Measurements from ENCODE around the gene ELFN2. TPM values are rescaled to one million over a fixed set of nuclear protein-coding genes. Genes with fewer than 3 reads are reported as not detected.

The ELFN2 gene
- total RNA-seq, 1 experiment from 2014 or later: 10.0 TPM

DNA sequence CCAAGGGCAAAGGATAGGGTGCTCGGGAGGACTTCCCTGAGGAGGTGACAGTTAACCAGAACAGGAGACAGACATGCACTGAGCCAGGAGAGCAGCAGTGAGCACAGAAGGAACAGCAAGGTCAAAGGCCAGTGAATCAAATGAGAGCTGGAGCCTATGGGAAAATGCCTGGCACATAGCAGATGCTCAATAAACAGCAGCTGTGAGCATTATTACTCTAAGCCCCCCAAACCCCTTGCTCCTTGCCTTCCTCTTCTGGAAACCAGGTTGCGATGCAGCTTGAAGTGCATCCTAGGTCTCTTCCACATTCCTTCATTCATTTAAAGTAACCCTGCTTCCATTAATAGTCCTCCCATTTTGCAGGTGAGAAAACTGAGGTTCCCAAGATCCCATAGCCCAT, 13.0 kb downstream of the ELFN2 start:
- Histone ChIP-seq H4K20me1 (ENCODE audit: low read length) (no peaks in the 10 kb centered on the region), H3K4me2 (ENCODE audit: low read length) (no peak overlapping the region), H3K9ac (ENCODE audit: low read length) (no peak overlapping the region), H3K27me3 (ENCODE audit: low read length) (no peaks in the 10 kb centered on the region), H2AFZ (ENCODE audit: low read length) (no peak overlapping the region), H3K27ac (ENCODE audit: low read length) (no peak overlapping the region), H3K4me1 (ENCODE audit: insufficient read depth, low read length) (peaks cover 25% of the 10 kb centered on the region), H3K4me3 (ENCODE audit: low read length) (no peak overlapping the region), H3K9me3 (ENCODE audit: low read length) (no peaks in the 10 kb centered on the region), H3K36me3 (ENCODE audit: low read depth, low read length) (no peaks in the 10 kb centered on the region), H3F3A (ENCODE audit: low read length, unreplicated experiment) (peaks cover 3% of the 10 kb centered on the region), H3K9me2 (replicated peaks; ENCODE audit: low read length) (no peaks in the 10 kb centered on the region), H3K79me2 (ENCODE audit: low read length) (peaks cover 86% of the 10 kb centered on the region)
- TF ChIP-seq EZH2 (IDR thresholded peaks at IDR 0.05; ENCODE audit: low read length, unreplicated experiment) (no peak), EZH2phosphoT487 (IDR thresholded peaks at IDR 0.05; ENCODE audit: borderline replicate concordance, low read length) (no peak)
- TF ChIP-seq, protein P1, sequence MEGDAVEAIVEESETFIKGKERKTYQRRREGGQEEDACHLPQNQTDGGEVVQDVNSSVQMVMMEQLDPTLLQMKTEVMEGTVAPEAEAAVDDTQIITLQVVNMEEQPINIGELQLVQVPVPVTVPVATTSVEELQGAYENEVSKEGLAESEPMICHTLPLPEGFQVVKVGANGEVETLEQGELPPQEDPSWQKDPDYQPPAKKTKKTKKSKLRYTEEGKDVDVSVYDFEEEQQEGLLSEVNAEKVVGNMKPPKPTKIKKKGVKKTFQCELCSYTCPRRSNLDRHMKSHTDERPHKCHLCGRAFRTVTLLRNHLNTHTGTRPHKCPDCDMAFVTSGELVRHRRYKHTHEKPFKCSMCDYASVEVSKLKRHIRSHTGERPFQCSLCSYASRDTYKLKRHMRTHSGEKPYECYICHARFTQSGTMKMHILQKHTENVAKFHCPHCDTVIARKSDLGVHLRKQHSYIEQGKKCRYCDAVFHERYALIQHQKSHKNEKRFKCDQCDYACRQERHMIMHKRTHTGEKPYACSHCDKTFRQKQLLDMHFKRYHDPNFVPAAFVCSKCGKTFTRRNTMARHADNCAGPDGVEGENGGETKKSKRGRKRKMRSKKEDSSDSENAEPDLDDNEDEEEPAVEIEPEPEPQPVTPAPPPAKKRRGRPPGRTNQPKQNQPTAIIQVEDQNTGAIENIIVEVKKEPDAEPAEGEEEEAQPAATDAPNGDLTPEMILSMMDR (conservative IDR thresholded peaks at IDR 0.05; ENCODE audit: low read depth, low read length): no peak
- intact Hi-C loops (cut with micrococcal nuclease): no loop called here
- ATAC-seq: no peak
- ChIA-PET CTCF (no interaction called here), POLR2A (ENCODE audit: unreplicated experiment) (no interaction called here)
- no TSS peak for BruUV-seq (replicated peaks)
- no peak for DNase-seq

DNA sequence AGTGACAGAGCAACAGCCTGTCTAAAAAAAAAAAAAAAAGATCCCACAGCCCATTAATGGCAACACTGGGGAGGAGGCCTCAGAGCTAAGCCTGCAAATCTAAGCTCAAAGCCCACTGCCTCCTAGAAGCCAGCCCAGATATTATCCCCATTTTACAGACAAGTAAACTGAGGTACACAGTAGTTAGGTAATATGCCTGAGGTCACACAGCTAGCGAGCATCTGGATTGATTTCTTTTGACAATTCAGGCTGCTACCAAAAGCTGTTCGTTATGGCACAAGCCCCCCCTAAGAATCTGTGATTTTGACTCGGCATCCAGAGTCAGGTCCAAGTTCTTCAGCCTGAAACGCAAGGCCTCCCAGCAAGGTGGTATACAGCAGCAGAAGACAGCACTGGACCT, 13.7 kb downstream of the ELFN2 start:
- no peak for DNase-seq
- H3K79me2 ChIP-seq (ENCODE audit: low read length): peaks cover 82% of the 10 kb centered on the region
- intact Hi-C loops (cut with micrococcal nuclease): no loop called here
- H3K4me3 ChIP-seq (ENCODE audit: low read length): no peak overlapping the region
- no peaks in the 10 kb centered on the region for H3K9me3 ChIP-seq (ENCODE audit: low read length)
- no peak for ATAC-seq
- peak overlapping the region; percentile 69 for H3K4me2 ChIP-seq (ENCODE audit: low read length)
- peaks cover 19% of the 10 kb centered on the region for H3K4me1 ChIP-seq (ENCODE audit: insufficient read depth, low read length)
- H3K9me2 ChIP-seq (replicated peaks; ENCODE audit: low read length): no peaks in the 10 kb centered on the region
- ChIA-PET CTCF (no interaction called here), POLR2A (ENCODE audit: unreplicated experiment) (no interaction called here)
- no peak overlapping the region for H2AFZ ChIP-seq (ENCODE audit: low read length)
- BruUV-seq (replicated peaks): no TSS peak
- no peaks in the 10 kb centered on the region for H3K36me3 ChIP-seq (ENCODE audit: low read depth, low read length)
- peak overlapping the region; percentile 82 for H3K27ac ChIP-seq (ENCODE audit: low read length)
- H3K27me3 ChIP-seq (ENCODE audit: low read length): no peaks in the 10 kb centered on the region
- TF ChIP-seq EZH2 (IDR thresholded peaks at IDR 0.05; ENCODE audit: low read length, unreplicated experiment) (no peak), EZH2phosphoT487 (IDR thresholded peaks at IDR 0.05; ENCODE audit: borderline replicate concordance, low read length) (no peak)
- TF ChIP-seq, protein P1 (conservative IDR thresholded peaks at IDR 0.05; ENCODE audit: low read depth, low read length): no peak
- no peaks in the 10 kb centered on the region for H4K20me1 ChIP-seq (ENCODE audit: low read length)
- peaks cover 3% of the 10 kb centered on the region for H3F3A ChIP-seq (ENCODE audit: low read length, unreplicated experiment)
- peak overlapping the region; percentile 17; the same call in 1 of the 2 replicates for H3K9ac ChIP-seq (ENCODE audit: low read length)

GRCh38 chr22:37412495-37413250, 14.6 kb downstream of the ELFN2 start:
- Histone ChIP-seq H3K4me1 (ENCODE audit: insufficient read depth, low read length) (peaks cover 19% of the 10 kb centered on the region), H3K4me2 (ENCODE audit: low read length) (peak overlapping the region; percentile 69), H3F3A (ENCODE audit: low read length, unreplicated experiment) (peaks cover 3% of the 10 kb centered on the region), H3K79me2 (ENCODE audit: low read length) (peaks cover 78% of the 10 kb centered on the region), H3K9me3 (ENCODE audit: low read length) (no peaks in the 10 kb centered on the region), H3K27me3 (ENCODE audit: low read length) (no peaks in the 10 kb centered on the region), H3K9ac (ENCODE audit: low read length) (peak overlapping the region; percentile 45), H3K36me3 (ENCODE audit: low read depth, low read length) (no peaks in the 10 kb centered on the region), H3K27ac (ENCODE audit: low read length) (peak overlapping the region; percentile 82), H3K4me3 (ENCODE audit: low read length) (peak overlapping the region; percentile 13; the same call in 1 of the 2 replicates), H4K20me1 (ENCODE audit: low read length) (no peaks in the 10 kb centered on the region), H2AFZ (ENCODE audit: low read length) (no peak overlapping the region), H3K9me2 (replicated peaks; ENCODE audit: low read length) (no peaks in the 10 kb centered on the region)
- TF ChIP-seq, protein P1 (conservative IDR thresholded peaks at IDR 0.05; ENCODE audit: low read depth, low read length): no peak
- TF ChIP-seq EZH2phosphoT487 (IDR thresholded peaks at IDR 0.05; ENCODE audit: borderline replicate concordance, low read length) (no peak), EZH2 (IDR thresholded peaks at IDR 0.05; ENCODE audit: low read length, unreplicated experiment) (no peak)
- no TSS peak for BruUV-seq (replicated peaks)
- ATAC-seq (peak; percentile 92), DNase-seq (peak; percentile 75)
- POLR2A ChIA-PET (ENCODE audit: unreplicated experiment): no interaction called here
- intact Hi-C loops (cut with micrococcal nuclease): no loop called here
- CTCF ChIA-PET: no interaction called here
